ENCODE measurements around the gene OR1I1.
"Not testable (repeated sequence)": the region's sequence is repeated elsewhere in the genome, so short reads cannot be mapped to it uniquely, and the experiment has no call there.

The OR1I1 gene

DNA sequence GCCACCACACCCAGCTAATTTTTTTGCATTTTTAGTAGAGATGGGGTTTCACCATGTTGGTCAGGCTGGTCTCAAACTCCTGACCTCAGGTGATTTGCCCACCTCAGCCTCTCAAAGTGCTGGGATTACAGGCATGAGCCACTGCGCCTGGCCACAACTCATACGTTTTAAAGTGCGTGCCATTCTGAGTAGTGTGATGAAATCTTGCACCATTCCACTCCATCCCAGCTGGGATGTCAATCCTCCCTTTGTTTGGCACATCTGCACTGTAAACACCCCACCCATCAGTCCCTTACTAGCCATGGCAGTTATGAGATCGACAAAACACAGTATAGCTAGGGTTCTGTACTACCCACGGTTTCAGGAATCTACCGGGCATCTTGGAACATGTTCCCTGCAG is 16.0 kb downstream of the OR1I1 start:
- not testable (repeated sequence) for DNase-seq (ENCODE audit: low spot score)

DNA sequence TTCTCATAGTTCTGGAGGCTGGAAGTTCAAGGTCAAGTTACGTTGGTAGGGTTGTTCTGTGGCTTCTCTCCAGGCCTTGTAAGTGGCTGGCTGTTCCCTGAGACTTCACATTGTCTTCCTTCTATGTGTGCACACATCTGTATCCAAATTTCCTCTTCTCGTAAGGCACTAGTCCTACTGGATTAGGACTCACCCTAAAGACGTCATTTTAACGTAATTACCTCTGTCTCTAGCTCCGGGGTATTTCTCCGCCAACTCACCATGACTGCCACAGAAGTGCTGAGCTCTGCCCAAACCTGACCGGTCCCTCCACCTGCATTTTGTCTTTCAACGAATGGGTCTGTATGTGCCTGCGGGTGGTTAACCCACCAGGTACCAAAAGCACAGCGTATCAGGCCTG is 16.4 kb downstream of the OR1I1 start:
- DNase-seq (ENCODE audit: low spot score): no peak

DNA sequence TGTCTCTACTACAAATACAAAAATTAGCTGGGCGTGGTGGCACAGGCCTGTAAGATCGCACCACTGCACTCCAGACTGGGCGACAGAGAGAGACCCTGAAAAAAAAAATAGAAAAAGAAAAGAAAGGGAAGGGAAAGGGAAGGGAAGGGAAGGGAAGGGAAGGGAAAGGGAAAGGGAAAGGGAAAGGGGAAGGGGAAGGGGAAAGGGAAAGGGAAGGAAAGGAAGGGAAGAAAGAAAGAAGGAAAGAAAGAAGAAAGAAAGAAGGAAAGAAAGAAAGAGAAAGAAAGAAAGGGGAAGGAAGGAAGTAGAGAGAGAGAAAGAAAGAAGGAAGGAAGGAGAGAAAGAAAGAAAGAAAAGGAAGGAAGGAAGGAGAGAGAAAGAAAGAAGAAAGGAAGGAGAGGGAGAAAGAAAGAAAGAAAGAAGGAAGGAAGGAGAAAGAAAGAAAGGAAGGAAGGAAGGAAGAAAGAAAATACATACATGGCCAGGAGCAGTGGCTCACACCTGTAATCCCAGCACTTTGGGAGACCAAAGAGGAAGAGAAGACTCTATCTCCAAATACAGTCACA is 17.1 kb downstream of the OR1I1 start:
- DNase-seq (ENCODE audit: low spot score): no peak

DNA sequence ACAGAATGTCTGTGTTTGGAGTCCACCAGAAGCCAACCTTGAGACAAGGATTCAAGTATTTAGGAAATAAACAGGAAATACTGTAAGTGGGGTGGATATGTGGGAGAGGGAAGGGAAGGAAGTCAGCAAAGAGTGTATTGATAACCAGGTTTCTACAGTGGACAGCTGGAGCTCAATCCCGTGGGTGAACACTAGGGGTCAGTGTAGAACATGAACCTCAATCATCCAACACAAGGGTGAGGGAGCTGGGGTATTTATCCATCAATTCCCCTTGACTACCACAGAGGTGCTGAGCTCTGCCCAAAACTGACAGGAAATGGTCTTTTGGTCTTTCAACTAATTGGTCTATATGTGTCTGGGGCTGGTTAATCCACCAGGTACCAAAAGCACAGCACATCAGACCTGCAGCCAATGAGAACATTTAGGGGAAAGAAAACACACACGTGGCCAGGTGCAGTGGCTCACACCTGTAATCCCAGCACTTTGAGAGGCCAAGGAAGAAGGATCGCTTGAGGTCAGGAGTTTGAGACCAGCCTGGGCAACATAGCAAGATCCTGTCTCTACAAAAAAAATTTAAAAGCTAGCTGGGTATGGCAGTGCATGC is 19.6 kb downstream of the OR1I1 start:
- DNase-seq (ENCODE audit: low spot score): peak; percentile 18

DNA sequence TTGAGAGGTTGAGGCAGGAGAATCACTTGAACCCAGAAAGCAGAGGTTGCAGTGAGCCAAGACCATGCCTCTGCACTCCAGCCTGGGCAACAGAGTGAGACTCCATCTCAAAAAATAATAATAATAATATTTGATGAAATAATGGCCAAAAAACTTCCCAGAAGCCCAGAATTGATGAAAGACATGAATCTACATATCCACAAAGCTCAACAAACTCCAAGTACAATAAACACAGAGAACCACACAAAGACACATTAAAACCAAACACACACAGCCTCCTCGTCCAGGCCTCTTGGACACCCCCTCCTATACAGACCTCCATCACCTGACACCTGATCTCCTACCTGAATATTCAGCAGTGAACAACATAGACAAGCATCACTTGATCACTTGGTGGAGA is 22.0 kb downstream of the OR1I1 start:
- DNase-seq (ENCODE audit: low spot score): no peak

DNA sequence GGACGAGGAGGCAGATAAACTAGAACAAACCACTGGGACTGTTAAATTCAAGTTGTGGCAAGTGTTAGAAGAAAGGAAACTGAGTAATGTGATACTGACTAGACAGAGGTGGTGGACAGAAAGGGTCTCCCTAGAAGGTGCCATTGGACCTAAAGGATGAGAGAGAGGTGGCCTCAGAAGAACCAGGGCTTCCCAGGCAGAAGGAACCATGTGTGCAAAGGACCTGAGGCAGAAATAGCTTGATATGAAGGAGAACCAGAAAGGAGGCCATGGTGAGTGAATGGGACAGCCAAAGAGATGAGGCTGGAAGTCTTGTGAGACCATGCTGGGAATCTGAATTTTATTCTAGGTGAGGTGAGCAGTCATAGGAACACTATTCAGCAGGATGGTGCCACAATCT is 22.4 kb downstream of the OR1I1 start:
- DNase-seq (ENCODE audit: low spot score): no peak

DNA sequence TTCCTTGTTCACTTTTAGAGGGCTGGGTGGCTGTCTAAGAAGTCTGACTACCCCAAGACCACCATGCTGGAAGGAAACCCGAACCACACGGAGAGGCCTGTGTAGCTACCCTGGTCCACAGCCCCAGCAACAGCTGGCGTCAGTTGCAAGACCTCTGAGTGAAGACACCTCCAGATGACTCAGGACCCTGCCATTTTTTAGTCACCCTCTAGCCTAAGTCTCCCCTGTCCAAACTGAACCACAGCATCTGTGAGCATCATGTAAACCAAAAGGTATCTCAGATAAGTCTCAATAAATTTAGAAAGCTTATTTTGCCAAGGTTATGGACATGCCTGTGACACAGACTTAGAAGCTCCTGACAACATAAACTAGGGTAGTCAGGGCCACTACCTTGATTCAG is 23.0 kb downstream of the OR1I1 start:
- DNase-seq (ENCODE audit: low spot score): no peak

DNA sequence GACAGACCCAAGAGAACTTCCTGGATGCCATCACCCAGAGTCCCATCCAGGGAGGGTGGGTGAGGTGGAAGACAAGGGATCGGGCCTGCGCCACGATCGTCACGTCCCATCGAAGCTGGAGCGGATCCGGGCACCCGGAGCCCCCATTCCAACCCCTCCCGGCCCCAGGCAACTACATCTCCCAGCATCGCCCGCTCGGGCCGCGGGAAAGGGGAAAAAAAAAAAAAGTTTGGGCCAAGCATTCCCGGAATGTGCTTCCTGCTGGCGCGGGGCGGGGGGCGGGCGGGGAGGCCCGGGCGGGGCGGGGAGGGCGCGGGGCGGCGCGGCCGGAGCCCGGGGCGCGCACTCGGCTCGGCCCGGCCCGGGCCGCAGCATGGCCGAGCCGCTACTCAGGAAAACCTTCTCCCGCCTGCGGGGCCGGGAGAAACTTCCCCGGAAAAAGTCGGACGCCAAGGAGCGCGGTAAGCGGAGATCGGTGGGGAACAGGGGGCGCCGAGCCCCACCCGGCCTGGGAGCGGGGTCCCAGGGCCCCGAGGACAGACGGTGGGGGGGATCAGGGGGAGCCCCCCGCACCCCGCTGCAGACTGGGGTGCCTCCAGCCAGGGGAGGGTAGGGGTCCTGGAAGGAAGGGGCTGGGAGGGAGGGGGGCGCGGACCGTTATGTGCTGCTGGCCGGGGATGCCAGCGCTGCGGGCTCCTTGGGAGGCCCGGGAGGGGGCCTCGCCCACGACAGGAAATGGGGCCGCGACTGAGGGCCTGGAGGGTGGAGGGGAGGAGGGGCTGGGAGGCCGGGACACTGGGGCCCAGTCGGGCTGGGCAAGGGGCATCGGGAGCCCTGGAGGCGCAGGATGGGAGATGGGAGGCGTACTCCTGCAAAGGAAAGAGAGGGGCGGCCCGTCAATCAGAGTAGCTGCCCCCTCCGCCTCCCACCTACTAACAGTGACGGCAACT is 25.3 kb downstream of the OR1I1 start, which contains the start of gene SYDE1:
TSS of gene SYDE1 (plus strand) at position 341 of the 950 bp plus-strand sequence. CDS start at position 374, 33 bp downstream.
- no peak for DNase-seq (ENCODE audit: low spot score)

DNA sequence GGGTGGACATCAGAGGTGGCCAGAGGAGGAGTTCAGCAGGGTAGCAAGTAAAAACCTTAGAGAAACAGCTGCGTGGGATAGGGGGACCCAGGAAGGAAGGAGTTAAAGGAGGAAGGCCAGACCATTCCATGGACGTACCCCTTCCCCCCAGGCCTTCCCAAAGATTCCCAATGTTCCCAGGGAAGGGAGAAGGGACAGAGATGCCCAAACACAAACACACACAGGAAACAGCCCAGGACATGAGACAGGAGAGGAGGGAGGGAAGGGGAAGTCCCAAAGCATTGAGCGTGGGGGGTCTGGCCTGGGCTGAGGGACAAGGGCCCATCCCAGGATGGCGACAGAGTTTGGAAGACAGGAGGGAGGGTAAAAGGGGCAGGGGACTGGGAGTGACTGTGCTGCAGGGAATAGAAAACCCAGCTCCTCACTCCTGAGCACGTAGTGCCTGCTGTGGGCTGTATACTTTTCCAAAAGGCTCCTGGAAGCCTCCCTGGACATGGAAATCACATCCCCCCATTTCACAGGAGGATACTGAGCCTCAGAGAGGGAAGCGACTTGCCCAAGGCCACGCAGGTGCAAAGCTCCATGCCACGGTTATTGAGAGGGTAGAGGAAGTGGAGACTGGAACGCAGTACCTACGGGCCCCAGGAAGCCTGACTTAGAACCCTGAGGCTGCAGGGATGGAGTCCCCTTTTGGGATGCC is 26.3 kb downstream of the OR1I1 start:
- no peak for DNase-seq (ENCODE audit: low spot score)

DNA sequence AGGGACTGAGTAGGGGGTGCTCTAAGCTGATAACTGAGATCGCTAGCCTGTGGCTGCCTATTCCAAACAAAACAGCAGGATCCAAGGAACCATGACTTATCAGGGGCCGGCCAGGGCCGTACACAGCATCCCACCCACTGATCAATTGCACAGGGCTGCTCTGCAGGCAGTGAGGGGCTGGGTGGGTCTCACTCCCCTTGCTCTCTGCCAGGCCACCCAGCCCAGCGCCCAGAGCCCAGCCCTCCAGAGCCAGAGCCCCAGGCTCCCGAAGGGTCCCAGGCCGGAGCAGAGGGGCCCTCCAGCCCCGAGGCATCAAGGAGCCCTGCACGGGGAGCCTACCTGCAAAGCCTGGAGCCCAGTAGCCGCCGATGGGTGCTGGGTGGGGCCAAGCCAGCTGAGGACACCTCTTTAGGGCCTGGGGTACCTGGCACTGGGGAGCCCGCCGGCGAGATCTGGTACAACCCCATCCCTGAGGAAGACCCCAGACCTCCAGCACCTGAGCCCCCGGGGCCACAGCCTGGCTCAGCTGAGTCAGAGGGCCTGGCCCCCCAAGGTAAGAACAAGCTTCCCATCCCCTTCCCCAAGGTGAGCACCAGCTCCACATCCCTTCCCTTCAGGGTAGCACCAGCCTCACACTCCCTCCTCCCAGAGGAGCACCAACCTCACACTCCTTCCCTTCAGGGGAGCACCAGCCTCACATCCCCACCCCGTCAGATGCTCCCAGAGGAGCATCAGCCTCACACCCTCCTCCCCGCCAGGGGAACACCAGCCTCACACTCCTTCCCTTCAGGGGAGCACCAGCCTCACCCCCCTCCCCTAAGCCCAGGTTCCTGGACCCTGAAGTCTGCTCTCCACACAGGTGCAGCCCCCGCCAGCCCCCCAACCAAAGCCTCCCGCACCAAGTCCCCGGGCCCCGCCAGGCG is 27.1 kb downstream of the OR1I1 start:
- DNase-seq (ENCODE audit: low spot score): no peak

DNA sequence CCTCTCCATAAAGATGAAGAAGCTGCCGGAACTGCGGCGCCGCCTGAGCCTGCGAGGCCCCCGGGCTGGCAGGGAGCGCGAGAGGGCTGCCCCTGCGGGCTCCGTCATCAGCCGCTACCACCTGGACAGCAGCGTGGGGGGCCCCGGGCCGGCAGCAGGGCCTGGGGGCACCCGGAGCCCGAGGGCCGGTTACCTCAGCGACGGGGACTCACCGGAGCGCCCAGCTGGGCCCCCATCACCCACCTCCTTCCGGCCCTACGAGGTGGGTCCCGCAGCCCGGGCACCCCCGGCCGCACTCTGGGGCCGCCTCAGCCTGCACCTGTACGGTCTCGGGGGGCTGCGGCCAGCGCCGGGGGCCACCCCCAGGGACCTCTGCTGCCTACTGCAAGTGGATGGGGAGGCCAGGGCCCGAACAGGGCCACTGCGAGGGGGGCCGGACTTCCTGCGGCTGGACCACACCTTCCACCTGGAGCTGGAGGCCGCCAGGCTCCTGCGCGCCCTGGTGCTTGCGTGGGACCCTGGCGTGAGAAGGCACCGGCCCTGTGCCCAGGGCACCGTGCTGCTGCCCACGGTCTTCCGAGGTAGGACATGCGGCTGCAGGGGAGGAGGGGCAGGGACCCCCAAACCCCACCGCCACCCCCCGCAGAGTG is 27.9 kb downstream of the OR1I1 start:
- DNase-seq (ENCODE audit: low spot score): no peak

DNA sequence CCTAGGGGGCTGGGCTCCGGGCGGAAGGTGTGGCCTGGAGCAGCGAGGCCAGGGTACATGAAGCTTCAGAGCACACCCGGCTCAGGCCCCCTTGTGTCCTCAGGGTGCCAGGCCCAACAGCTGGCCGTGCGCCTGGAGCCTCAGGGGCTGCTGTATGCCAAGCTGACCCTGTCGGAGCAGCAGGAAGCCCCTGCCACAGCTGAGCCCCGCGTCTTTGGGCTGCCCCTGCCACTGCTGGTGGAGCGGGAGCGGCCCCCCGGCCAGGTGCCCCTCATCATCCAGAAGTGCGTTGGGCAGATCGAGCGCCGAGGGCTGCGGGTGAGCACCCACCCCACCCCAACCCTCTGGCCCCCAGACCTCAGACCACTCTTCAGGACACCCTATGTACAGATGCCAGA is 28.4 kb downstream of the OR1I1 start:
- no peak for DNase-seq (ENCODE audit: low spot score)

DNA sequence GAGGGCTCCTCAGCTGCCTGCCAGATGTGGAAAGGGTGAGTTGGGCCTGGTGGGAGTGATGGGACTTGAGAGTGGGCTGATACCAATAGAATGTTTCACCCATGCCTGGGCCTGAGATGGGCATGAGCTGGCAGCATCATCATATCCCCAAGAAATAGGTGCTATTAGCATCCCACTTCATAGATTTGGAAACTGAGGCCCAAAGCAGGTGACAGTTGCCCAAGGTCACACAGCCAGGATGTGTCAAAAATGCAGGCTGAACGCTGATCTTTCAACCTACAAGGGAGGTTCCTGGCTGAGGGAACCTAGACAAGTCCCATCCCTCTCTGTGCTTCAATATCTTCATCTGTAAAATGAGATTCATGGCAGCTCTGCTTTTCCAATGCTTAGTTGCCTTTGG is 29.7 kb downstream of the OR1I1 start:
- DNase-seq (ENCODE audit: low spot score): no peak

DNA sequence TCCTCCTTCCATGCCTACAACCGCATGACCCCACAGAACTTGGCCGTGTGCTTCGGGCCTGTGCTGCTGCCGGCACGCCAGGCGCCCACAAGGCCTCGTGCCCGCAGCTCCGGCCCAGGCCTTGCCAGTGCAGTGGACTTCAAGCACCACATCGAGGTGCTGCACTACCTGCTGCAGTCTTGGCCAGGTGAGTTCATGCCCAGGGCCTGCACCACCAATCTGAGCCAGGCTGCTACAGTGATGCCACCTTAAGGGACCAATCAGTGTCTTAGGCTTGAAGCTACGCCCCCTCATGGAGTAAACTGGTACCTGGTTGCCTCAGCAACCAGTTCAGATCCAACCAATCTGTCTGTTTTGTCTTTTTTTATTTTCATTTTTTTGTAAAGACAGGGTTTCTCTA is 30.4 kb downstream of the OR1I1 start:
- no peak for DNase-seq (ENCODE audit: low spot score)

DNA sequence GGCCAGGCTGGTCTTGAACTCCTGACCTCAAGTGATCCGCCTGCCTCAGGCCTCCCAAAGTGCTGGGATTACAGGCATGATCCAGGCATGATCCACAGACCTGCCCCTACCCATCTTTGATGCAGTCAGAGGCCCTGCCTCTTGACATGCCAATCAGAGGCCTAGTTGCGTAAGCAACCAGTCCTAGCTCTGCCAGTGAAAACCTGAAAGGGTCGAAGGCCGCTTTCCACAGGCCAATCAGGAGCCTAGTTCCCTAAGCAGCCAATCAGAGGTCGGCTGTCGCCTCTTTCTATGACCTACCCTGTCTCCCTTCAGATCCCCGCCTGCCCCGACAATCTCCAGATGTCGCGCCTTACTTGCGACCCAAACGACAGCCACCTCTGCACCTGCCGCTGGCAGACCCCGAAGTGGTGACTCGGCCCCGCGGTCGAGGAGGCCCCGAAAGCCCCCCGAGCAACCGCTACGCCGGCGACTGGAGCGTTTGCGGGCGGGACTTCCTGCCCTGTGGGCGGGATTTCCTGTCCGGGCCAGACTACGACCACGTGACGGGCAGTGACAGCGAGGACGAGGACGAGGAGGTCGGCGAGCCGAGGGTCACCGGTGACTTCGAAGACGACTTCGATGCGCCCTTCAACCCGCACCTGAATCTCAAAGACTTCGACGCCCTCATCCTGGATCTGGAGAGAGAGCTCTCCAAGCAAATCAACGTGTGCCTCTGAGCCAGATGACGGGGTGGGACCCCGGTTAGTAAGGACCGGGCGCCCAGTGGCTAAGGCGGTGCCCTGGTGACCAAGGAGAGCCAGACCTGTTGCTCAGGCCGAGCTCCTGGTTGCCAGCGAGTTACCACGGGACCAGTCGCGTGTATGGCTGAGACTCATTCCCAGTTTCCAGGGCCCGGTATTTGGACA is 31.5 kb downstream of the OR1I1 start:
- no peak for DNase-seq (ENCODE audit: low spot score)

DNA sequence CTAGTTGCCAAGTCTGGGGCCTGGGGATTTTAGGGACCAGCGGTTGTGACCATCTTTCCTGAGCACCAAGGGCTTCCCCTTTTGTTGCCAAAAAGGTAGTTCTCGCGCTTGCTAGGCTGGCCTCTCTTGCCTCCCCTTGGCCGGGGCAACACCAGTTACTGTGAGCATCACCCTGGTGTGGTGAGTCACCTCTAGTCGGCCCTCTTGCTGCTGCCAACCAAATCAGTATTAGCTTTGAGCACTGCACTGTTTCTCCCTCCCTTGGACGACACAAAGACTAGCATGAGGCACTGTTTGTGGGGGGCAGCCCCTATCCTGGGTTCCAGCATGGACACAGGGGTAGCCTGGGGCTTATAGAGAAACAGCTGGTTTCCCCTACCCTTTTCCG is 32.1 kb downstream of the OR1I1 start:
- no peak for DNase-seq (ENCODE audit: low spot score)

DNA sequence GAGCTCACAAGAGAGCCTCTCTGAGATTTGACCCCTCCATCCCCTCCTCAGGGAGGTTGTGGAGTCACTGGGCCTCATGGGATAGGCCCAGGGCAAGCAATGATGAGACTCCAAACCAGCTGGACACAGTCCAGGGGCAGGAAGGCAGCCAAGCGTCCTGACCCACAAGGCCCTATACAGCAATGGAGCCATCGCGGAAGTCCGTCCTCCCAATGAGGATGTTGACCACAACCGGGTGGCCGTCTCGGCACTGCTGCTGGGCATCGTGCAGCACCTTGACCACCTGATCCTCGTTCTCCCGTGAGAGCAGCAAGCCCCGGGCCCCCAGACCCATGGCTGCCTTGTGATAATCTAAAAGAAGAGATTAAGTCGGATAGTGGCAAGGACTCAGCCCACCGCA is 33.1 kb downstream of the OR1I1 start:
- no peak for DNase-seq (ENCODE audit: low spot score)

DNA sequence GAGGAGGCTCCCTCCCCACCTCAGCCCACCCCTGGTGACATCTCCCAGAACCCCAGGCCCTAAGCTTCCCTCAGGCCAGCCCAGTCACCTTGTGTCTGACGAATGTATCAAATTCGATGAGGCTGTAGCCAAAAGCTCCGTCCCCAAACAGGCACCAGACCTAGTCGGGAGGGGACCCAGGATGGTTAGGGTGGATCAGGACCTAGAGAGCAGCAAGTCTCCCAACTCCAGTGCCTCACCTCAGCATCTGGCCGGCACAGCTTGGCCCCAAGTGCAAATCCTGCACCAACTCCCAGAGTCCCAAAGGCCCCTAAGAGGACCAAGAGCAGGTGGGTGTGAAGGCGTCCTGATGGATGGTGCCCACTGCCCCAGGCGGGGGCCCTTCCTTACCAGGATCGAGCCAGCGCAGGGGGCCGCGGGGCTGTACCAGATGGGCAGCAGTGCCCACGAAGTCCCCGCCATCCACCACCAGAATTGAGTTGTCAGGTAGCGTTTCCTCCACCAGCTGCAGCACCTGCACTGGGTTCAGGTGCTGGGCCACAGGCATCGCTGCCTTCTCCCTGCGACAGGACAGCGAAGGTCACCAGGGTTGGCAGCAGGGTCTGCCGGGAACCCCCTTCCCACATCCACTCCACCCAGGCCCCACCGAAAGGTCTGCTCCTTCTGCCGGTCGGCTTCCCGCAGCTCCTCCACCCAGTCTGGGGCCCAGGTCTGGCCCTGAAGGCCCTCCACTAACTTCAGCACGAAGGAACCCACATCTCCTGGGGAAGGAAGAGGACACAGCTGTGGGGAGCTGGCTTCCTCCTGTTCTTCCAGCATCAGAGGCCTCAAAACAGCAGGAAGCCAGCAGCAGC is 34.0 kb downstream of the OR1I1 start:
- DNase-seq (ENCODE audit: low spot score): no peak

All from SK-N-DZ (cell line).